H1 (cell line): Measurements from ENCODE around the gene TMC3. TPM values are rescaled to one million over a fixed set of nuclear protein-coding genes. Genes with fewer than 3 reads are reported as not detected.

Experiments
- CTCF ChIA-PET: fragments of 300-600 bp; sonication (Branson Sonifier 250); formaldehyde crosslinking; loops from one replicate; lab custom pipeline; 2021; ENCODE audit not compliant: partially characterized antibody; lab: Charles Lee
- POLR2A ChIA-PET: fragments of 300-600 bp; sonication (Branson Sonifier 250); formaldehyde crosslinking; loops from one replicate; lab custom pipeline; 2021; ENCODE audit warnings: inconsistent platforms; ENCODE audit not compliant: partially characterized antibody; lab: Charles Lee
- DNase-seq, 2 experiments: peaks; one replicate each; pipeline versions ENCODE4 v3.0.0 to v3.0.0-alpha.2; 2010 to 2022; ENCODE audit warnings: low spot score in 2 of 2, low read depth in 1 of 2, mixed read lengths in 1 of 2
- FAIRE-seq: peaks from 2 replicates; lab custom pipeline; 2011; peaks lifted over from hg19 to GRCh38; lab: Jason Lieb, UNC
- H2AFZ ChIP-seq: 2 replicates; pipeline ENCODE4 v1.8.1; 2012; ENCODE audit warnings: low read length, inconsistent platforms
- H2AK5ac ChIP-seq: 2 replicates; pipeline ENCODE4 v1.6.1; 2013; ENCODE audit warnings: low read depth, low read length
- H2BK120ac ChIP-seq: replicated peaks from 2 replicates; pipeline ENCODE3; 2013; ENCODE audit warnings: low read depth, low read length, inconsistent platforms
- H2BK12ac ChIP-seq: 2 replicates; pipeline ENCODE4 v1.6.1; 2013; ENCODE audit warnings: low read depth, low read length
- H2BK15ac ChIP-seq: 2 replicates; pipeline ENCODE4 v1.6.1; 2013; ENCODE audit warnings: low read length
- H2BK20ac ChIP-seq: 2 replicates; pipeline ENCODE4 v1.6.1; 2013; ENCODE audit warnings: low read length
- H2BK5ac ChIP-seq: 2 replicates; pipeline ENCODE4 v1.6.1; 2013; ENCODE audit warnings: low read depth, low read length
- H3K14ac ChIP-seq: 2 replicates; pipeline ENCODE4 v1.6.1; 2013; ENCODE audit warnings: inconsistent platforms; ENCODE audit not compliant: insufficient read length
- H3K18ac ChIP-seq: 2 replicates; pipeline ENCODE4 v1.6.1; 2013; ENCODE audit warnings: low read length; ENCODE audit errors: extremely low read depth
- H3K23ac ChIP-seq: 2 replicates; pipeline ENCODE4 v1.6.1; 2013; ENCODE audit warnings: inconsistent platforms; ENCODE audit not compliant: insufficient read length
- H3K23me2 ChIP-seq: 2 replicates; pipeline ENCODE4 v1.6.1; 2013; ENCODE audit warnings: low read depth, low read length
- H3K27ac ChIP-seq: 2 replicates; pipeline ENCODE4 v1.6.1; 2011; ENCODE audit warnings: low read depth, low read length, inconsistent platforms
- H3K27me3 ChIP-seq, 4 experiments: replicated peaks in 1 of 4; 1 replicate in 1 of 4; 2 replicates in 3 of 4; pipeline versions ENCODE4 v1.6.1 to v1.8.1; 2011 to 2013; ENCODE audit warnings: low read length in 3 of 4, mild to moderate bottlenecking in 3 of 4, inconsistent platforms in 2 of 4, mixed read lengths in 2 of 4, moderate library complexity in 1 of 4; ENCODE audit not compliant: control insufficient read depth in 3 of 4, insufficient read depth in 3 of 4; ENCODE audit errors: extremely low read depth in 1 of 4
- H3K36me3 ChIP-seq, 4 experiments: 2 replicates each; pipeline versions ENCODE4 v1.6.1 to v1.8.1; 2011 to 2013; ENCODE audit warnings: mild to moderate bottlenecking in 4 of 4, low read length in 3 of 4, moderate library complexity in 2 of 4, control low read depth in 1 of 4, inconsistent platforms in 1 of 4; ENCODE audit not compliant: insufficient read depth in 4 of 4, control insufficient read depth in 2 of 4
- H3K4ac ChIP-seq: replicated peaks from 2 replicates; pipeline ENCODE3; 2013; ENCODE audit warnings: low read length, low read depth, mixed read lengths, inconsistent platforms; ENCODE audit not compliant: insufficient read length
- H3K4me1 ChIP-seq, 4 experiments: replicated peaks in 1 of 4; 1 replicate in 1 of 4; 2 replicates in 3 of 4; pipeline versions ENCODE4 v1.6.1 to v1.8.1; 2011 to 2013; ENCODE audit warnings: low read length in 3 of 4, inconsistent platforms in 2 of 4, mixed read lengths in 1 of 4; ENCODE audit not compliant: insufficient read depth in 4 of 4, control insufficient read depth in 3 of 4
- H3K4me2 ChIP-seq, 2 experiments: 2 replicates each; pipeline versions ENCODE4 v1.6.1 to v1.8.1; 2011 to 2013; ENCODE audit warnings: low read depth in 2 of 2, low read length in 2 of 2, control low read depth in 1 of 2, inconsistent platforms in 1 of 2, mild to moderate bottlenecking in 1 of 2; ENCODE audit not compliant: insufficient read depth in 1 of 2
- H3K4me3 ChIP-seq, 4 experiments: fragments of 200-600, 300-600 bp in 1 of 4; sonication (generic), shearing (Covaris generic), sonication (Bioruptor Twin) in 1 of 4; 2 replicates each; pipeline versions ENCODE4 v1.5.1 to v1.8.1; 2011 to 2016; ENCODE audit warnings: low read length in 4 of 4, low read depth in 3 of 4, control low read depth in 2 of 4, inconsistent platforms in 2 of 4, mild to moderate bottlenecking in 2 of 4, mixed read lengths in 1 of 4, moderate library complexity in 1 of 4; ENCODE audit not compliant: insufficient read depth in 2 of 4; ENCODE audit errors: extremely low read depth in 1 of 4
- H3K56ac ChIP-seq: replicated peaks from 2 replicates; pipeline ENCODE3; 2013; ENCODE audit warnings: low read depth, mild to moderate bottlenecking, mixed read lengths, low read length, inconsistent platforms; ENCODE audit not compliant: insufficient read length
- H3K79me1 ChIP-seq: 2 replicates; pipeline ENCODE4 v1.6.1; 2013; ENCODE audit warnings: low read depth, low read length, control low read depth
- H3K79me2 ChIP-seq, 2 experiments: 2 replicates each; pipeline versions ENCODE4 v1.6.1 to v1.8.1; 2012 to 2013; ENCODE audit warnings: low read length in 2 of 2, mild to moderate bottlenecking in 2 of 2, inconsistent platforms in 1 of 2; ENCODE audit not compliant: insufficient read depth in 2 of 2, control insufficient read depth in 1 of 2
- H3K9ac ChIP-seq, 4 experiments: replicated peaks in 1 of 4; 1 replicate in 1 of 4; 2 replicates in 3 of 4; pipeline versions ENCODE4 v1.6.1 to v1.8.1; 2011 to 2013; ENCODE audit warnings: low read depth in 3 of 4, low read length in 3 of 4, control low read depth in 2 of 4, mild to moderate bottlenecking in 2 of 4, moderate library complexity in 2 of 4, inconsistent platforms in 1 of 4; ENCODE audit errors: extremely low read depth in 1 of 4
- H3K9me3 ChIP-seq, 2 experiments: 2 replicates each; pipeline versions ENCODE4 v1.6.1 to v1.8.1; 2012 to 2013; ENCODE audit warnings: mild to moderate bottlenecking in 2 of 2, moderate library complexity in 2 of 2, control low read depth in 1 of 2, inconsistent platforms in 1 of 2, low read depth in 1 of 2, low read length in 1 of 2, mixed read lengths in 1 of 2; ENCODE audit not compliant: insufficient read depth in 2 of 2
- H4K20me1 ChIP-seq, 2 experiments: replicated peaks in 1 of 2; 2 replicates each; pipeline versions ENCODE3 to v1.8.1; 2011 to 2013; ENCODE audit warnings: inconsistent platforms in 2 of 2, low read length in 2 of 2, mild to moderate bottlenecking in 1 of 2; ENCODE audit not compliant: insufficient read depth in 2 of 2, control insufficient read depth in 1 of 2
- H4K5ac ChIP-seq: 2 replicates; pipeline ENCODE4 v1.6.1; 2013; ENCODE audit warnings: low read length, low read depth, mixed read lengths, inconsistent platforms; ENCODE audit not compliant: insufficient read length
- H4K8ac ChIP-seq: 2 replicates; pipeline ENCODE4 v1.8.0; 2013; ENCODE audit warnings: mild to moderate bottlenecking, moderate library complexity, low read length, inconsistent platforms; ENCODE audit not compliant: insufficient read depth; ENCODE audit errors: extremely low read depth
- H4K91ac ChIP-seq: replicated peaks from 2 replicates; pipeline ENCODE3; 2013; ENCODE audit warnings: low read length, mixed read lengths, inconsistent platforms; ENCODE audit not compliant: insufficient read length
- CHD2 ChIP-seq: IDR thresholded peaks from 2 replicates; pipeline ENCODE4 v1.6.1; 2012; ENCODE audit warnings: low read length, improper control_type of control experiment
- CREB1 ChIP-seq: IDR thresholded peaks from 2 replicates; pipeline ENCODE4 v1.6.1; 2012; ENCODE audit warnings: inconsistent platforms
- EZH2 ChIP-seq: fragments of 200-600 bp; sonication (generic); IDR thresholded peaks from 2 replicates; pipeline ENCODE4 v1.7.1; 2012; ENCODE audit warnings: low read depth, mild to moderate bottlenecking, moderate library complexity, low read length, inconsistent platforms; ENCODE audit not compliant: severe bottlenecking
- KDM5A ChIP-seq: fragments of 200-600 bp; IDR thresholded peaks from 2 replicates; pipeline ENCODE4 v1.7.1; 2012; ENCODE audit warnings: mild to moderate bottlenecking, low read length, inconsistent platforms, mixed read lengths
- NANOG ChIP-seq: IDR thresholded peaks from 2 replicates; pipeline ENCODE4 v1.6.1; 2011; ENCODE audit warnings: low read length, low read depth, mild to moderate bottlenecking, inconsistent platforms; ENCODE audit not compliant: insufficient read depth, poor library complexity, severe bottlenecking
- POU5F1 ChIP-seq: IDR thresholded peaks from 2 replicates; pipeline ENCODE4 v1.6.1; 2011; ENCODE audit warnings: low read depth, mild to moderate bottlenecking, low read length, moderate library complexity
- SIX5 ChIP-seq: IDR thresholded peaks from 2 replicates; pipeline ENCODE4 v1.6.1; 2011; ENCODE audit warnings: mild to moderate bottlenecking, low read depth, low read length
- SP1 ChIP-seq: IDR thresholded peaks from 2 replicates; pipeline ENCODE4 v1.6.1; 2011; ENCODE audit warnings: low read depth, low read length
- SRF ChIP-seq: IDR thresholded peaks from 2 replicates; pipeline ENCODE4 v1.6.1; 2011; ENCODE audit warnings: mild to moderate bottlenecking, low read depth, low read length, moderate library complexity
- TAF7 ChIP-seq: optimal IDR thresholded peaks from 2 replicates; pipeline ENCODE3; 2011; ENCODE audit warnings: low read depth, mild to moderate bottlenecking, inconsistent platforms, low read length, moderate library complexity, borderline replicate concordance
- TCF12 ChIP-seq: IDR thresholded peaks from 2 replicates; pipeline ENCODE4 v1.6.1; 2011; ENCODE audit warnings: low read depth, mild to moderate bottlenecking, low read length
- WGBS, 2 experiments: shearing (Covaris generic) in 1 of 2; methylation state at CpG; one replicate each; pipeline versions ENCODE4 v1.1.6 to v1.1.7; 2013 to 2015; ENCODE audit warnings: low lambda C conversion rate in 2 of 2, mixed read lengths in 2 of 2, inconsistent platforms in 1 of 2, low coverage in 1 of 2, missing lambda C conversion rate in 1 of 2; ENCODE audit not compliant: insufficient replicate concordance in 2 of 2, insufficient coverage in 1 of 2, insufficient read length in 1 of 2; ENCODE audit errors: extremely low coverage in 1 of 2, missing lambda C conversion rate in 1 of 2; 5-methylcytosine and 5-hydroxymethylcytosine counted together
- polyA plus RNA-seq, 7 experiments: library from polyadenylated mRNA; depleted of rRNA in 3 of 7; stranded (reverse) in 5 of 7; unstranded in 2 of 7; fragments of >200 nt in 5 of 7; fragments of 200-250 nt in 2 of 7; gene quantifications; 1 replicate in 5 of 7; 2 replicates in 1 of 7; 4 replicates in 1 of 7; pipeline versions ENCODE4 v1.2.1 to v1.2.3, GENCODE V29; 2011 to 2013; ENCODE audit warnings: missing spikeins in 2 of 7, mixed read lengths in 2 of 7
- total RNA-seq: library from RNA; stranded (reverse); fragmentation: NEBNext Ultra II Directional; extraction: Animal tissue kit (Norgen Biotek cat#: 25700); gene quantifications from 2 replicates; pipeline ENCODE4 v1.2.1, GENCODE V29; 2021
- TF ChIP-seq, protein P1 (sequence below): IDR thresholded peaks from 2 replicates; pipeline ENCODE4 v1.6.1; 2011; ENCODE audit warnings: low read depth, mild to moderate bottlenecking, low read length; ENCODE audit not compliant: insufficient read depth
- TF ChIP-seq, protein P2 (sequence below): IDR thresholded peaks from 2 replicates; pipeline ENCODE4 v1.6.1; 2012; ENCODE audit warnings: low read length, inconsistent platforms

Gene TMC3
- total and polyA plus RNA-seq, 2 of the 8 experiments (the other 6 are each of a cell fraction or from before 2014, with no cell fraction given), result not detected

DNA sequence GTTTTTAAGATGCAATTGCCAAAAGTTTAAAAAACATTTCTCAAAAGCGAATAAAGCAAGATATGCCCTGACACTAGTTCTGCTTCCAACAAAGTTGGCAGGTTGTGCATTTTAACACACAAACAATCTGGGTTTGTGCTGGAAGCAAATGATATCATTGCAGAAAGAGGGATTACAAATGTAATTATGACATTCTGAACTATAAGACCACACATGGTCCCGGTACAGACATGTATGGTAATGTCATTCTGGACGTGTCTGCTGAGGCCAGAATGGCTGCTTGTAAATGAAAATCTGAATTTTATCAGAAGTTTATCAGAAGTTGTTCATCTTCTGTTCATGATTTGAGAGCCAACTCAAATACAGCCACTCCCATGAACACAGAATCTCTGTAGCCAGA is 10.7 kb downstream of the TMC3 start:
- DNase-seq (no peak), FAIRE-seq (no peak)
- Histone ChIP-seq H3K18ac (no peak overlapping the region), H4K20me1 (no peaks in the 10 kb centered on the region), H3K9me3 (no peaks in the 10 kb centered on the region), H3K27ac (no peak overlapping the region), H3K4me3 (no peak overlapping the region), H4K8ac (no peak overlapping the region), H2AFZ (no peak overlapping the region), H3K4me1 (no peaks in the 10 kb centered on the region), H3K36me3 (no peaks in the 10 kb centered on the region), H4K5ac (no peak overlapping the region), H2AK5ac (no peak overlapping the region), H2BK15ac (no peak overlapping the region), H2BK5ac (no peak overlapping the region), H3K4ac (no peak overlapping the region), H3K4me2 (no peak overlapping the region), H2BK12ac (no peak overlapping the region), H3K56ac (no peak overlapping the region), H3K79me2 (no peaks in the 10 kb centered on the region), H3K9ac (no peak overlapping the region), H3K79me1 (no peaks in the 10 kb centered on the region), H2BK20ac (no peak overlapping the region), H3K27me3 (no peaks in the 10 kb centered on the region), H2BK120ac (no peak overlapping the region), H3K14ac (no peak overlapping the region), H3K23ac (no peak overlapping the region), H4K91ac (no peak overlapping the region), H3K23me2 (no peaks in the 10 kb centered on the region)
- WGBS, 2 experiments, result 88% methylated on average over 3 of the region's 3 CpGs; no CpG with 5 or more reads in 1 of the 2 experiments
- ChIA-PET CTCF (interaction anchor here (1.4 kb wide), 1 partner anchor 17 kb away, joined by 4 read pairs; no protein-coding TSS in a partner anchor), POLR2A (no interaction called here)
- no peak for TF ChIP-seq SP1
- TF ChIP-seq KDM5A, result no peak
- TF ChIP-seq POU5F1, result no peak
- no peak for TF ChIP-seq SRF
- TF ChIP-seq SIX5, result no peak
- TF ChIP-seq, protein P1, sequence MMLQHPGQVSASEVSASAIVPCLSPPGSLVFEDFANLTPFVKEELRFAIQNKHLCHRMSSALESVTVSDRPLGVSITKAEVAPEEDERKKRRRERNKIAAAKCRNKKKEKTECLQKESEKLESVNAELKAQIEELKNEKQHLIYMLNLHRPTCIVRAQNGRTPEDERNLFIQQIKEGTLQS, result no peak
- no peak for TF ChIP-seq TCF12
- TF ChIP-seq NANOG, result no peak
- no peak for TF ChIP-seq CHD2
- no peak for TF ChIP-seq TAF7
- TF ChIP-seq, protein P2, sequence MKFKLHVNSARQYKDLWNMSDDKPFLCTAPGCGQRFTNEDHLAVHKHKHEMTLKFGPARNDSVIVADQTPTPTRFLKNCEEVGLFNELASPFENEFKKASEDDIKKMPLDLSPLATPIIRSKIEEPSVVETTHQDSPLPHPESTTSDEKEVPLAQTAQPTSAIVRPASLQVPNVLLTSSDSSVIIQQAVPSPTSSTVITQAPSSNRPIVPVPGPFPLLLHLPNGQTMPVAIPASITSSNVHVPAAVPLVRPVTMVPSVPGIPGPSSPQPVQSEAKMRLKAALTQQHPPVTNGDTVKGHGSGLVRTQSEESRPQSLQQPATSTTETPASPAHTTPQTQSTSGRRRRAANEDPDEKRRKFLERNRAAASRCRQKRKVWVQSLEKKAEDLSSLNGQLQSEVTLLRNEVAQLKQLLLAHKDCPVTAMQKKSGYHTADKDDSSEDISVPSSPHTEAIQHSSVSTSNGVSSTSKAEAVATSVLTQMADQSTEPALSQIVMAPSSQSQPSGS, result no peak
- no peak for TF ChIP-seq EZH2
- no peak for TF ChIP-seq CREB1
